Omental fat pad (tissue), 4 donors: ENCODE data around the gene INVS. TPM values are rescaled to one million over a fixed set of nuclear protein-coding genes. Genes with fewer than 3 reads are reported as not detected.

Experiments
- ATAC-seq: fragments of 150-250 bp; one replicate; pipeline ENCODE4 v1.9.1; 2016; ENCODE audit warnings: mild to moderate bottlenecking, moderate library complexity; ENCODE audit not compliant: low FRiP score
- DNase-seq: peaks from one replicate; pipeline ENCODE4 v3.0.0-alpha.2; 2019; ENCODE audit warnings: low spot score
- total RNA-seq, 4 donors: library from RNA; depleted of rRNA; stranded (reverse); fragments of >200 nt; gene quantifications; one replicate each; pipeline ENCODE4 v1.1.0, GENCODE V29; 2016
- TF ChIP-seq, protein P1 (sequence below), 3 donors: fragments of 450-650 bp; IDR thresholded peaks; one replicate each; pipeline ENCODE4 v1.5.1; 2016 to 2017; ENCODE audit warnings: antibody characterized with exemption in 3 of 3, mild to moderate bottlenecking in 3 of 3, moderate library complexity in 2 of 3

INVS gene
- total RNA-seq, 4 donors from 2014 or later: 22.1 to 44.5 (median 26.3) TPM

DNA sequence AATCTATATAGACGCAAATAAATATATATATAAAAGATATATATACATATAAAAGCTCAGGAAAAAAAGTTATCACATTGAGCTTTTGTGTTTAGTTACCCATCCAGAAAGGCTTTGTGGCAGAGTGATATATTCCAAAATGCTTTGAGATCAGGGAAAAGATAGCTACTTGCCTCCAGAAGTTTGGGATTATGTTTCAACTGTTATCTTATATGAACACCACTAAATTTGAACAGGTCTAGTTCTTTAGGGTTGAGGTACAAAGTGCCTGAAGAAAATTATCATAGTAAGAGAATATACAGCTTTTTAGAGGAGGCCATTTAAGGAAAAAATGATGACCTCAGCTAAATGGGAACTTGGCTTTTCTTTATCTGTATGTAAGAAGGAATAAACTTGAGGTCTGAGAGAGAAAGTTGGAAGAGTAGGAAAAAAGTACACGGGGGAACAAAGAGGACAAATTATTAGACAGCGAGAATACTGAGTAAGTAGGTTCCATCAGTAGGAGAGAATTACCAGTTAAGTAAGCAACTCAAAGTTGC lies 2.6 kb upstream of the INVS start:
- ATAC-seq (no peak), DNase-seq (no peak)
- TF ChIP-seq, protein P1, sequence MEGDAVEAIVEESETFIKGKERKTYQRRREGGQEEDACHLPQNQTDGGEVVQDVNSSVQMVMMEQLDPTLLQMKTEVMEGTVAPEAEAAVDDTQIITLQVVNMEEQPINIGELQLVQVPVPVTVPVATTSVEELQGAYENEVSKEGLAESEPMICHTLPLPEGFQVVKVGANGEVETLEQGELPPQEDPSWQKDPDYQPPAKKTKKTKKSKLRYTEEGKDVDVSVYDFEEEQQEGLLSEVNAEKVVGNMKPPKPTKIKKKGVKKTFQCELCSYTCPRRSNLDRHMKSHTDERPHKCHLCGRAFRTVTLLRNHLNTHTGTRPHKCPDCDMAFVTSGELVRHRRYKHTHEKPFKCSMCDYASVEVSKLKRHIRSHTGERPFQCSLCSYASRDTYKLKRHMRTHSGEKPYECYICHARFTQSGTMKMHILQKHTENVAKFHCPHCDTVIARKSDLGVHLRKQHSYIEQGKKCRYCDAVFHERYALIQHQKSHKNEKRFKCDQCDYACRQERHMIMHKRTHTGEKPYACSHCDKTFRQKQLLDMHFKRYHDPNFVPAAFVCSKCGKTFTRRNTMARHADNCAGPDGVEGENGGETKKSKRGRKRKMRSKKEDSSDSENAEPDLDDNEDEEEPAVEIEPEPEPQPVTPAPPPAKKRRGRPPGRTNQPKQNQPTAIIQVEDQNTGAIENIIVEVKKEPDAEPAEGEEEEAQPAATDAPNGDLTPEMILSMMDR (IDR thresholded peaks at IDR 0.05): no peak

DNA sequence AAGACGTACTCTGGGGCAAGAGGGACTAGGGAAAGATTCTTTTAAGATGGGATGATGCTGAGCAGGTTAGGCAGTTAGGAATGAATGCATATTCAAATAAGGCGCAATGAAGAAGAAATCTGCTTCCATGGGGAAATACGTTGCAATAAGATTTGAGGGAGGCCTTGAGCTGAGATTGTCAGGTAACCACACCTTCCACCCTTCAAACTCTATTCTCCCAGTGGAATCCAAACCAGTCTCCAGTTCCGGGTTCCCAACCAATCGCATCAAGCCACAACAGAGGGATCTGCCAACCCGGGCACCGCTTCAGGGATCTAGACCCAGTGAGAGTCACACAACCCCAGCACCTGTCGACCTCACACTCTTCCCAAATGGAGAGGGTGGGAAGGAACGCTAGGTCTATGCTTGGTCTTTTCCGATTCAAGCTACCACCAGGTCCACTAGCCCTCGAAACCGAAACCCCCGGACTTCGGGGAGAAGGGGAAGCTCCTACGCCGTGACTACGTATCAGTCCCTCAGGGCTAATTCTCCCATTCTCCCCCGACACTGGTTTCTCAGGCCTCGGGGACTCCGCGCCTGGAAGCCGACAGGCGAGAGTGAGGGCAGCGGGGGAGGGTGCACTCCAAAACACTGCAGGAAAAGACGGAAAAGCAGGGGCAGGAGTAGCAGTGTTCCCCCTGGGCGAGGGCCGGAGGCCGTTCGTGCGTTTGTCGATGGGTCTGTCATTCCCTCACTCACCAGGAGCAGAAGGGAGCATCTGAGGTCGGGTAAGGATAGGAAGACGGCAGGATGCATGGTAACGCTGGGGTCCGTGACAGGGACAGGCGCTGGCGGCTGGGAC lies 777 bp upstream of the INVS start:
- ATAC-seq (peak; percentile 56), DNase-seq (peak; percentile 39)
- TF ChIP-seq, protein P1 (IDR thresholded peaks at IDR 0.05): no peak

DNA sequence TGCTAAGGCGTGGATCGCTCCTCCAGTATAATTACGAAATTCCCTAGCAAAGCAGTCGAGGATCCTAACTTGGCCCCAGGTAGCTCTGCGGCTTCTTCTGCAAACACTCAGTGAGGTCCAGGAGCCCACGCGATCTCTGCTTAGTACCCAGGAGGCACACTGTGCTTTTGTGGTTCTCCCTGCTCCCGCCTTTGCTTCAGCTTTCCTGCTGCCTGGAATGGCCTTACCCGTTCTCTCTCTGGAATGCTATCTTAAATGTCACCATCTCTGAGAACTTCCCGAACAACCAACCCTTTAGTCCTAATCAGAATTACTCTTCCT lies 639 bp downstream of the INVS start:
- ATAC-seq: no peak
- TF ChIP-seq, protein P1 (IDR thresholded peaks at IDR 0.05): no peak
- no peak for DNase-seq

DNA sequence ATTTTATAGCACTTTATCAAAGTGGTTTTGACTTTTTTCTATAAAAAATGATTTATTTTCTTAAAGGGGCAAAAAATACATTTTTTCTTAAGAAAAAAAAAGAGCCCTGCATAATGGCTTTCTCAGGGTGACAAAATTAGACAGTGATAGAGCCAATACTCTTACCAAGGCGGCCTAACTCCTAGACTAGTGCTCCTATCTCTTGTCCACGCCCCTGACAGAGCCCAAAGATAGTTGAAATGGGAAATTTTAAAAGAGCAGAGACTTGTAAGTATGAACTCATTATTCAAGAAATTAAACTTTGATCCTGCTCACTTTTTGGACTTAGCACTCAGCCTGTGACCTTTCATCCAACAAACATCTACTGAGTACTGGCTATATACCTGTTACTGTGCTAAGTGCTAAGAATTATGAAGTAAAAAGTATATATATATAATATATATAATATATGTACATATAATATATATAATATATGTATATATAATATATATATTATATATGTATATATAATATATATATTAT lies 1.2 kb downstream of the INVS start:
- TF ChIP-seq, protein P1 (IDR thresholded peaks at IDR 0.05): no peak
- no peak for DNase-seq
- ATAC-seq: no peak

DNA sequence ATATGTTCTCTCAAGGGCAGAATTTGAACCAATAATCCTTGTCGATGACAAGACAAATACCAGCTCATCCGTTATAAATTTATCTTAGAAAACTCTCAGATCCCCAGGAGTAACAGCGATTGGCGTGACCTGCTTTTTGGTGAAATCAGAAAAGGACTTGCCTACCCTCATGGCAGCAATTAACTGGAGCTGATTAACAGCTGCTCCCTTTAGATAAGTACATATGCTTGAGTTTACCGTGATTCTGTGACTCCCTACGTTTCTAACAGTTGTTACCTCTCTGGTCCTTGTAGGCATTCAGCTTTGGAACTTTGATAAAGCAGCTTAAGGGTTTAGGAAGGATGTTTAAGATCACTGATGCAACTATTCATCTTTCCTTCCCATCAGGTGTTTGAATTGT lies 2.6 kb downstream of the INVS start:
- DNase-seq (no peak), ATAC-seq (no peak)
- TF ChIP-seq, protein P1 (IDR thresholded peaks at IDR 0.05): no peak

DNA sequence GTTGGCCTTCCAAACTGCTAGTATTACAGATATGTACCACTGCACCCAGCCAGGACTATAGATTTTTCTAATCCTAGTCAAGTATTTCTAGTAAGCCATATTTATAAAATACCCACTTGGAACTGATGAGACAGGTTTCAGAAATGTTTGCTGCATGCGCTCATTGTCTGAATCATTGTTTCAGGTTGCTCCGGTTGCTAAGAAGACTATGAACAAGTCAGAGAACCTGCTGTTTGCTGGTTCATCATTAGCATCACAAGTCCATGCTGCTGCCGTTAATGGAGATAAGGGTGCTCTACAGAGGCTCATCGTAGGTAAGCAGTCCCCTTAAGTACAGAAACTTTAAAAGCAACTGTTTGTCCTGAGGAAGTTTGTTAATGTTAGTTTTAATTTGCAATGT lies 5.3 kb downstream of the INVS start:
- TF ChIP-seq, protein P1 (IDR thresholded peaks at IDR 0.05): no peak
- ATAC-seq (no peak), DNase-seq (no peak)

DNA sequence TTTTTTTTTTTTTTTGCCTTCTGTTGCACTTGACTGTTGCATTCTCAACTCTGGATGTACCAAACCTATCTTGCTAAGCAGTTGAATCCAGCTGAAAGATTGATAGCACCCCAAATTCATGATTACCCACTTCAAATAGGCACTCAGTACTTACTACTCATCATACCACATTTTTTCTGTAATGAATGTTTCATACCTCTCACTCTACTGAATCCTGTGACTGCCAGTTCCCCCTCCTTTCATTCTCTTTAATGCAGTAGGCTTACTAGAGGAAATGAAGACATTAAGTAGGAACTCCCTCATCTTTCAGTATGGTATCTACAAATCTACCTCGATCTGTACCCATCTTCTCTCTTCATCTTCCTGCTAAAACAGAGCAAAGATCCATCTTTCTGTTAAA lies 6.8 kb downstream of the INVS start:
- ATAC-seq (no peak), DNase-seq (no peak)
- TF ChIP-seq, protein P1 (IDR thresholded peaks at IDR 0.05): no peak
